Stomach (tissue), 9 donors: ENCODE data around the gene PLAAT5. TPM values are rescaled to one million over a fixed set of nuclear protein-coding genes. Genes with fewer than 3 reads are reported as not detected.

Experiments
- DNase-seq, 2 donors: peaks; one replicate each; pipeline versions ENCODE4 v3.0.0 to v3.0.0-alpha.2; 2013 to 2019
- H3K27ac ChIP-seq, 5 donors: fragments of 200-600 bp in 4 of 5; sonication (generic) in 4 of 5; one replicate each; pipeline ENCODE4 v1.5.1; 2013 to 2019; ENCODE audit warnings: mild to moderate bottlenecking in 1 of 5, moderate library complexity in 1 of 5
- H3K27me3 ChIP-seq, 3 donors: fragments of 200-600 bp; sonication (generic); one replicate each; pipeline ENCODE4 v1.5.1; 2017 to 2019; ENCODE audit warnings: mixed run types in 1 of 3
- H3K36me3 ChIP-seq, 4 donors: fragments of 200-600 bp; sonication (generic); 1 replicate in 3 of 4; 2 replicates in 1 of 4; pipeline ENCODE4 v1.5.1; 2016 to 2019
- H3K4me1 ChIP-seq, 4 donors: fragments of 200-600 bp; sonication (generic); one replicate each; pipeline ENCODE4 v1.5.1; 2016 to 2019
- H3K4me3 ChIP-seq, 4 donors: fragments of 200-600 bp; sonication (generic) in 3 of 4; one replicate each; pipeline ENCODE4 v1.5.1; 2016 to 2019; ENCODE audit warnings: mild to moderate bottlenecking in 1 of 4
- H3K9me3 ChIP-seq, 4 donors: fragments of 200-600 bp; sonication (generic); one replicate each; pipeline ENCODE4 v1.5.1; 2016 to 2019
- EP300 ChIP-seq: sonication (generic); formaldehyde crosslinking; IDR thresholded peaks from one replicate; pipeline ENCODE4 v1.6.1; 2017; ENCODE audit warnings: antibody characterized with exemption
- POLR2A ChIP-seq, 4 donors: fragments of 450-650 bp; IDR thresholded peaks; one replicate each; pipeline ENCODE4 v1.6.1; 2016; ENCODE audit warnings: antibody characterized with exemption in 4 of 4, control low read depth in 2 of 4, mild to moderate bottlenecking in 1 of 4, moderate library complexity in 1 of 4
- POLR2AphosphoS5 ChIP-seq, 3 donors: sonication (generic); formaldehyde crosslinking; IDR thresholded peaks; one replicate each; pipeline ENCODE4 v1.6.1; 2016; ENCODE audit warnings: antibody characterized with exemption in 3 of 3
- WGBS, 5 donors: extraction: QIAGEN DNeasy Blood & Tissue Kit in 3 of 5; methylation state at CpG; one replicate each; pipeline versions ENCODE4 v1.1.5 to v1.1.7; 2013 to 2018; 5-methylcytosine and 5-hydroxymethylcytosine counted together
- intact Hi-C: fragments of 100-400 bp; cut with DNase I; formaldehyde crosslinking; loops from one replicate; pipeline ENCODE4 v1.15.1; 2023; ENCODE audit warnings: low total_unique reads
- polyA plus RNA-seq, 3 donors: library from polyadenylated mRNA; stranded (reverse); fragments of 200-250 nt; gene quantifications; one replicate each; pipeline ENCODE4 v1.2.3, GENCODE V29; 2013
- total RNA-seq, 5 donors: library from RNA; depleted of rRNA; stranded (reverse); fragments of >200 nt; gene quantifications; one replicate each; pipeline versions ENCODE4 v1.1.0 to v1.2.3, GENCODE V29; 2014 to 2016
- TF ChIP-seq, protein P1 (sequence below), 7 experiments: fragments of 450-650 bp in 4 of 7; fragments of 200-600 bp in 3 of 7; sonication (generic) in 3 of 7; IDR thresholded peaks; one replicate each; pipeline ENCODE4 v1.5.1; 2016 to 2019; ENCODE audit warnings: antibody characterized with exemption in 7 of 7, control low read depth in 2 of 7, mild to moderate bottlenecking in 1 of 7
- donor health status: healthy with polysubstance abuse.
- donor health status: Bipolar disorder and iron deficiency.
- donor health status: healthy.

Gene PLAAT5
- total and polyA plus RNA-seq, 8 donors: 1.1 to 2.4 (median 1.9) TPM; not detected in 3

DNA sequence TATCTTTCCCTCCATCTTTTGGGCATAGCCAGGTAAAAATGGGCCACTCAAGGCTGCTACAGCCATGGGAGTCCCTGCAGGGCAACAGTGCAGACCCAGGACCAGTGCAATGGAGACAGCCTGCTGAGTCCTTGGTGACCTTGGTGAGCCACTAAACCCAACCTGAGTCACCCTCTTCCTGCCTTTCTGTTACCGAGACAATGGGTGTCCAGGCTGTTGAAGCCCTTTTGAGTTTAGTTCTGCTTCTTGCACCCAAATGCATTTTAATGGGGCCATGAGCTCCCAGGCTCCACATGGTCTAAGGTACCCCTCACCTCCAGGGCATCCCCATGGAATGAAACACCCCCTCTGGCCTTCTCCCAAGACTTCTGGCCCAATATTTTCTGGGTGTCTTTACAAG lies 44.8 kb upstream of the PLAAT5 start:
- Histone ChIP-seq H3K36me3 (peaks cover 0 to 15% (median 6%) of the 10 kb centered on the region in 4 donors), H3K27me3 (no peaks in the 10 kb centered on the region), H3K4me1 (peaks cover 39 to 73% (median 47%) of the 10 kb centered on the region in 4 donors), H3K4me3 (no peak overlapping the region), H3K9me3 (no peaks in the 10 kb centered on the region), H3K27ac (peak overlapping the region; percentile 80 to 97 (median 92))
- no peak for DNase-seq
- 72 to 100% (median 84%) methylated on average over 1 of the region's 1 CpG for WGBS, 5 donors
- no peak for TF ChIP-seq POLR2A (IDR thresholded peaks at IDR 0.05)
- TF ChIP-seq, protein P1, sequence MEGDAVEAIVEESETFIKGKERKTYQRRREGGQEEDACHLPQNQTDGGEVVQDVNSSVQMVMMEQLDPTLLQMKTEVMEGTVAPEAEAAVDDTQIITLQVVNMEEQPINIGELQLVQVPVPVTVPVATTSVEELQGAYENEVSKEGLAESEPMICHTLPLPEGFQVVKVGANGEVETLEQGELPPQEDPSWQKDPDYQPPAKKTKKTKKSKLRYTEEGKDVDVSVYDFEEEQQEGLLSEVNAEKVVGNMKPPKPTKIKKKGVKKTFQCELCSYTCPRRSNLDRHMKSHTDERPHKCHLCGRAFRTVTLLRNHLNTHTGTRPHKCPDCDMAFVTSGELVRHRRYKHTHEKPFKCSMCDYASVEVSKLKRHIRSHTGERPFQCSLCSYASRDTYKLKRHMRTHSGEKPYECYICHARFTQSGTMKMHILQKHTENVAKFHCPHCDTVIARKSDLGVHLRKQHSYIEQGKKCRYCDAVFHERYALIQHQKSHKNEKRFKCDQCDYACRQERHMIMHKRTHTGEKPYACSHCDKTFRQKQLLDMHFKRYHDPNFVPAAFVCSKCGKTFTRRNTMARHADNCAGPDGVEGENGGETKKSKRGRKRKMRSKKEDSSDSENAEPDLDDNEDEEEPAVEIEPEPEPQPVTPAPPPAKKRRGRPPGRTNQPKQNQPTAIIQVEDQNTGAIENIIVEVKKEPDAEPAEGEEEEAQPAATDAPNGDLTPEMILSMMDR (IDR thresholded peaks at IDR 0.05): no peak
- TF ChIP-seq POLR2AphosphoS5 (IDR thresholded peaks at IDR 0.05): no peak
- no peak for TF ChIP-seq EP300
- intact Hi-C loops: no loop called here

DNA sequence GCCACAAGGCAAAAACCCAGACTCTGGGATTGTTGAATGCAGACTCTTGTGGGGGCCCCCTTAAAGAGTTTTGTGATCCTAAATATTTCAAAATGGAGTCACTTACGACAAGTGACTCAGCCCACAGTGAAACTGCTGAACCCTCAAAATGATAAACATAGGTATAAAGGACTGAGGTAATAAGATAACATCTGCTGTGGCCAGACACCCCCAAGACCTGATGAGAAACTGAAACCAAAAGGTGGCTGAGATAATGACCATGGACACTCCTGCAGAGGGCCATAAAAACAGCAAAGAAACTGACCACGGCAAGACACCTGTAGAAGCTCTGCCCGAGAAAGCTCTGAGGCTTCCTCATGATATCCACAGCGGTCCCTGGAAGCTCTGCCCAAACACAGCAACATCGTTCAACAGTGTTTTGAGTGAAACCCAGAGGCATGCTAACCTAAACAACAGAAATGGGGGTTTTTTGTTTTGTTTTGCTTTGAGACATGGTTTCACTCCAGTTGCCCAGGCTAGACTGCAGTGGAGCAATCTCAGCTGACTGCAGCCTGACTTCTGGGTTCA lies 44.0 kb upstream of the PLAAT5 start:
- Histone ChIP-seq H3K36me3 (peaks cover 0 to 11% (median 4%) of the 10 kb centered on the region in 4 donors), H3K4me1 (peaks cover 39 to 67% (median 47%) of the 10 kb centered on the region in 4 donors), H3K4me3 (no peak overlapping the region), H3K9me3 (no peaks in the 10 kb centered on the region), H3K27ac (peak overlapping the region in 4 of 5 donors; percentile 19 to 97 (median 92)), H3K27me3 (no peaks in the 10 kb centered on the region)
- no peak for TF ChIP-seq POLR2AphosphoS5 (IDR thresholded peaks at IDR 0.05)
- intact Hi-C loops: no loop called here
- WGBS, 5 donors: 81 to 89% (median 85%) methylated on average over 5 of the region's 5 CpGs
- DNase-seq: no peak

- TF ChIP-seq POLR2AphosphoS5 (IDR thresholded peaks at IDR 0.05) (no peak), POLR2A (IDR thresholded peaks at IDR 0.05) (no peak), EP300 (no peak)
- TF ChIP-seq, protein P1 (IDR thresholded peaks at IDR 0.05): no peak
Measured at GRCh38 chr11:63534076-63534475, 43.1 kb upstream of the PLAAT5 start.

GRCh38 chr11:63532799-63533475 lies 42.0 kb upstream of the PLAAT5 start:
- peak overlapping the region in 1 of 5 donors; percentile 20 for H3K27ac ChIP-seq
- intact Hi-C loops: no loop called here

More at GRCh38 chr11:63534076-63534475, 43.1 kb upstream of the PLAAT5 start:
- intact Hi-C loops: no loop called here
- no peaks in the 10 kb centered on the region for H3K9me3 ChIP-seq
- WGBS, 5 donors: 72 to 87% (median 80%) methylated on average over 3 of the region's 3 CpGs
- H3K27ac ChIP-seq: peak overlapping the region in 1 of 5 donors; percentile 92
- DNase-seq: no peak
- peaks cover 0 to 2% (median 0%) of the 10 kb centered on the region in 4 donors for H3K36me3 ChIP-seq
- peaks cover 35 to 63% (median 46%) of the 10 kb centered on the region in 4 donors for H3K4me1 ChIP-seq
- no peaks in the 10 kb centered on the region for H3K27me3 ChIP-seq
- no peak overlapping the region for H3K4me3 ChIP-seq

More at GRCh38 chr11:63532799-63533475, 42.0 kb upstream of the PLAAT5 start:
- TF ChIP-seq EP300 (no peak), POLR2A (IDR thresholded peaks at IDR 0.05) (no peak), POLR2AphosphoS5 (IDR thresholded peaks at IDR 0.05) (no peak)
- TF ChIP-seq, protein P1 (IDR thresholded peaks at IDR 0.05): no peak
- Histone ChIP-seq H3K4me3 (no peak overlapping the region), H3K27me3 (no peaks in the 10 kb centered on the region), H3K4me1 (peaks cover 23 to 52% (median 37%) of the 10 kb centered on the region in 4 donors), H3K36me3 (no peaks in the 10 kb centered on the region), H3K9me3 (no peaks in the 10 kb centered on the region)
- no peak for DNase-seq
- 60 to 68% (median 60%) methylated on average over 4 of the region's 4 CpGs for WGBS, 5 donors
